NCI-H748 treated with DMSO at 0.1 percent for 48 hours (cell line): ENCODE measurements around the gene NMUR2.
A peak's percentile ranks its signal among the peaks of the same experiment; 100 is the strongest.

Experiments used
- DNase-seq: peaks from one replicate; lab custom pipeline; 2025; lab: John Stamatoyannopoulos, UW

The NMUR2 gene, protein sequence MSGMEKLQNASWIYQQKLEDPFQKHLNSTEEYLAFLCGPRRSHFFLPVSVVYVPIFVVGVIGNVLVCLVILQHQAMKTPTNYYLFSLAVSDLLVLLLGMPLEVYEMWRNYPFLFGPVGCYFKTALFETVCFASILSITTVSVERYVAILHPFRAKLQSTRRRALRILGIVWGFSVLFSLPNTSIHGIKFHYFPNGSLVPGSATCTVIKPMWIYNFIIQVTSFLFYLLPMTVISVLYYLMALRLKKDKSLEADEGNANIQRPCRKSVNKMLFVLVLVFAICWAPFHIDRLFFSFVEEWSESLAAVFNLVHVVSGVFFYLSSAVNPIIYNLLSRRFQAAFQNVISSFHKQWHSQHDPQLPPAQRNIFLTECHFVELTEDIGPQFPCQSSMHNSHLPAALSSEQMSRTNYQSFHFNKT

DNA sequence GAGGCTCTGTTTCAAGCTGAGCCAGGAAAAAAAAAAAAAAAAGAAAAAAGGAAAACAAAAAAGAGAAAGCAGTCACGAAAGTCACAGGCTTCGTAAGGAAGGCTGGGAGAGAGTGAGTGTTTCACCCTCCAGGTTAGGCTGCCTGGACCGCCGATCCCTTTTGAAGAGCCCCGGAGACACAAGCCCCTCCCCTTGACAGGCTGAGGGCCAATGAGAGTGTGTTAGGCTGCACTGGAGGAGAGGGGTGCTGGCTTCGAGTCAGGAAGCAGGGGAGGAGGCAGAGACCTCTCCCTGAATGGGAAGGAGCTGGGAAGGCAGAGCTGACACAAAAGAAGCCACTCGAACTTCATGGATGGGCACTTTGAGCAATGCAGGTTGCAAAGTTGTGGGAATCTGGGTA, at the start of gene NMUR2:
Gene NMUR2, minus strand, starts transcription at position 135 of the 400 bp plus-strand sequence. CDS start 166 bp downstream, outside the sequence.
- peak; percentile 16 for DNase-seq

DNA sequence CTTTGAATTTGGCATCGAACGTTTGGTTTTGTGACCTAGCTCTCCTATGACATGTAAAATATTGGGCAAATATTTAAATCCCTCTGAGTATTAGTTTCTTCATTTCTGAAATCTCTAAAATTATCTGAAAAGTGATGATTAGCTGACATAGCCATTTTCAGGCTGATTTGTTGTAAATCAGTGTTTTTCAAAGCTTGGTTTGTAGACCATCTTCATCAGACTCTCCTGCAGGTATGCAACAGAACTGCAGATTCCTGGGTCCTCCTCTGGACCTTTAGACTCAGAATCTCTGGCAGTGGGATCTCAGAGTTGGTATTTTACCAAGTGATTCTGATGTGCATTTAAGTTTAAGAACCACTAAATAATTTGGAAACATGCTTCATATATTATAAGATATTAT, 38.9 kb upstream of the NMUR2 start:
- DNase-seq: no peak

DNA sequence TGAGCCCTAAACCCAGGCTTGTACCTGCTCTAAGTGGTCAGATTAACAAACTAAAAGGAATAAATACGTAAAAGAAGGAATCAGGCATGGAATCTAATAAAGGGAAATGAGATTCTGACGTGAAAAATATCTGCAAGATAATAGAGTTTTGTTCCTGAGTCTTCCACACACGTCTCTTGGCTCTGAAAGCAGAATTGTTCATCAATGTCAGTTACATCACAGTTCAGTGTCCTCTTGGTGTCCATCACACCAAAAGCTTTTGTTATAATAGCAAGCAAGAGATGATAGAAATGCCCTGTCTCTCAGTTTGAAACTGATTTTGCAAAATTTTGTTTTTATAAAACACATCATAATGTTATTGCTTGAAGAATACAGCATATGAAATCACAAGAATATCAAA, 34.7 kb upstream of the NMUR2 start:
- no peak for DNase-seq

DNA sequence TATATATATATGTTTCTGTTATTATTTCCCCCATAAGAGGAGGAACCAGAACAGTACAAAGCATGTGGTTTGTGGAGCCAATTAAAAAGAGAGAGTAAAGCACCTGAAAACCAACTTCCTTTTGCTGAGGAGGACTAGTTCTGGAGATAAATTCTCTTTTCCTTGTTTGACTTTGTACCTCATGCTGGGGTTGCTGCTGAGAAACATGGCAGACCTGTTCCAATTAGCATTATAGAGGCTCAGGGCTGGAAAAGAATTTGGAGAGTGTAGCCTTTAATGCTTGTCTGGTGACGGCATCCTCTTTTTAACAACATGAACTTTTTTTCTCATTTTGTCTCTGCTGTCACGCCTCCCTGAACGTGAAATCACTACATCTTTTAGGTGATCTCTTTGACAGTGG, 32.8 kb upstream of the NMUR2 start:
- DNase-seq: no peak

GRCh38 chr5:152427721-152428120, 22.6 kb upstream of the NMUR2 start:
- DNase-seq: no peak

- DNase-seq: no peak
Observed at GRCh38 chr5:152425083-152425482, 20.0 kb upstream of the NMUR2 start.

- no peak for DNase-seq
Observed at GRCh38 chr5:152424501-152424900, 19.4 kb upstream of the NMUR2 start.

DNA sequence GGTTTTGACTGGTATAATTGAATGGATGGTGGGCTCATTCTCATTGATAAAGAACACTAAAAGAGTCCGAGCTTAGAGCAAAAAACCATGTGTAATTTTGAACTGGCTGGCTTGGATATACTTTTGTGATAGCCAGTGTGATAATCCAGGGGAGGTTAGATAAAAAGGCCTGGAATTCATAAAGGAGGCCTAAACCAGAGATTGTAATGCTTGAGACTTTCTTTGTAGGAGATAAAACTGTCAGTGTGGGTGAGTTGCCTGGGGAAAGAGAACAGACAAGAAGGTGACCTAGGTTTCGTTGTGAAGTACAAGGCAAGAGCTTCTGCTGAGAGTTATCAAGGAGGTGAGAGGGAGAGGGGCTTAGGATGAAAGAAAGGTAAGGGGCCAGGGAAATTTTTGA, 17.0 kb upstream of the NMUR2 start:
- no peak for DNase-seq

DNA sequence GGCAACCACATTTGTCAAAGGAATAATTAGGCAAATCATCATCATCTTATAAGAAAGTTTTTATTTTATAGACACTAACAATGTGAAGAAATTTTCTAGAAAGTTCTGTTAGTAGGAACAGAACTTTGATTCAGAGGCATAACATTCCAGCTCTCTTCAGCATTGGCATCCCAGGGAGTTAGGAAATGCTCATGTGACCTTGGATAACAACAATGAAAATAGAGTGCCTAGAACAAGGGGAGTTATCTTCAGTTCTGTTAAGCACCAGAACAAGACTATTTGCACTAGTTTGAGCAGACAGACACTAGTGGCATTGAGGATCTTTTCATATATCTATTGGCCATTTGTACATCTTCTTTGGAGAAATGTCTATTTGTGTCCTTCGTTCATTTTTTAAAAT, 7.0 kb upstream of the NMUR2 start:
- no peak for DNase-seq

- no peak for DNase-seq
Observed at GRCh38 chr5:152406082-152406481, 1.0 kb upstream of the NMUR2 start.

DNA sequence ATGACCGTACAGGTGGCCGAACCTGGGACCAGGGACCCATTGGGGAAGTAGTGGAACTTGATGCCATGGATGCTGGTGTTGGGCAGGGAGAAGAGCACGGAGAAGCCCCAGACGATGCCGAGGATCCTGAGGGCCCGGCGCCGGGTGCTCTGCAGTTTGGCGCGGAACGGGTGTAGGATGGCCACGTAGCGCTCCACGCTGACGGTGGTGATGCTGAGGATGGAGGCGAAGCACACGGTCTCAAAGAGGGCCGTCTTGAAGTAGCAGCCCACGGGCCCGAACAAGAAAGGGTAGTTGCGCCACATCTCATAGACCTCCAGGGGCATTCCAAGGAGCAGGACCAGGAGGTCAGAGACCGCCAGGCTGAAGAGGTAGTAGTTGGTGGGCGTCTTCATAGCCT, 585 bp downstream of the NMUR2 start:
- no peak for DNase-seq

DNA sequence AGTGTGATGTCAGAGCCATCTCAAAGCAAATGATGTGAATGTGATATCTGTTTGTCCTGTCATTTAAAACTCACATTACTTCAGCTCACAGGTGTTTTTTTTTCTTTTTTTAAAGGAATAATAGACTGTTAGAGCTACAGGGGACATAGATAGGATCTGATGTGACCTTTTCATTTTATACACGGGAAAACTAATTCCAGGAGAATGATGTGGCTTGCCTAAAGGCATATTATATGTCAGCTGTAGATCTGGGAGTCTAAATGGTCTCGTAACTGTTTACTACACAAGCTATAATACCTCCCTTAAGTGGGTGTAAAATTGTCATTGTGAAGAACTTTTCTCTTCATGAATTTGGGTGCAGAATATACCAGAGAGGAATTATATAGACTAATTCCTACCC, 2.0 kb downstream of the NMUR2 start:
- DNase-seq: no peak

GRCh38 chr5:152400846-152401245, 4.2 kb downstream of the NMUR2 start:
- no peak for DNase-seq

GRCh38 chr5:152397581-152397980, 7.5 kb downstream of the NMUR2 start:
- no peak for DNase-seq

DNA sequence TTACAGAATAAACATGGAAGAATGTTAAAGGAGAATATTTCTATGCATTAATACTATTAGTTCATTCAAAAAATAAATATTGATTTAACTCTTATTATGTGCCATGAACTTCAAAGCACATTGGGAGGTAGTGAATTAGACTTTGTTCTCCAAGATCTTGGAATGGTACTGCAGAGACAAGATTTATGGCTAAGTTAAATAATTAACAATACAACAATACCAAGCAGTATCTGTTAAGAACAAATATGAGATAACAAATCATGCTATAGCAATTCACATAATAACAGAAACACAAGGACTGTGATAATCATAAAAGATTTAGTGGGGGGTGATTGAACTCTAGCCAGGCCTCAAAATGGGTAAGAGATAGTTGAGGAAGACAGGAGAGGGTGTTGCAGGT, 11.6 kb downstream of the NMUR2 start:
- DNase-seq: no peak

- DNase-seq: no peak
Observed at GRCh38 chr5:152389208-152389849, 15.8 kb downstream of the NMUR2 start.

DNA sequence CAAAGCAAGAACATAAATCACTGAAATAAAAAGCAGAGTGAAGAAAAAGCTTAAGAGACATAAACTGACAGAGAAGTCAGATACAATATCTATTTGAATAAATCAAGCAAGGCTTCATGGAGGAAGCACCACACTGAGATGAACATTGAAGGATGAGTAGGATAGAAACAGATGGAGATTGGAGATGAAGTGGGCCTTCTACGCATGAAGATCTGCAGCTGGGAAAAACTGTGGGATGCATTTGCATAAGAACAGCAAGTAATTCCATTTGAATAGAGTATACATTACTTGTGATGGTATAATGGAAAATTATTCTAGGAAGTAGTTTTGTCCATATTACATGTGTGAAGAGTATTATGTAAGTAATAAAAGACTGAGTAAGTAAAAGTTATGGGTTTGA, 16.5 kb downstream of the NMUR2 start:
- no peak for DNase-seq

DNA sequence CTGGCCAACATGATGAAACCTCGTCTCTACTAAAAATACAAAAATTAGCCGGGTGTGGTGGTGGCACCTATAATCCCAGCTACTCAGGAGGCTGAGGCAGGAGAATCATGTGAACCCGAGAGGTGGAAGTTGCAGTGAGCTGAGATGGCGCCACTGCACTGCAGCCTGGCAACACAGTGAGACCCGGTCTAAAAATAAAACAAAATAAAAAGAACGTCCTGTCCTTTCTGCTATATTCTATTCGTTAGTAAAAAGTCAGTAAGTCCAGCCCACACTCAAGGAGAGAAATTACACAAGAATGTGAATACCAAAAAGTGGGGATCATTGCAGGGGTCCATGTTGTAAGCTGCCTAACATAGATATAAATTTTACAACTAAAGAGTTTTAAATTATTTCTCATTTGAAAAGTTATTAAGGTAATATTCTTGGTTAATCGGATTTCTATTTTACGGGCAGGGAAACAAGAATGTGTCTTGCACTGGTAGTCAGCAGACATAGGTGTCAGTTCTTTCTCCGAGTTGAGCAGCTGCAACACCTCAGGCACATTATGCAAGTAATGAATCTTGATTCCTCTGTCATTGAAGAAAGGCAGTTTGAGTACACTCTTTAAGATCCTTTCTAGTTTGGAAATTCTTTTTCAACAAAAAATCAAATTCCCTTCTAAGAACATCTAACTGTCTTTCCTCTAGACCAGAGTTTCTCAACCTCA, 24.5 kb downstream of the NMUR2 start:
- no peak for DNase-seq

DNA sequence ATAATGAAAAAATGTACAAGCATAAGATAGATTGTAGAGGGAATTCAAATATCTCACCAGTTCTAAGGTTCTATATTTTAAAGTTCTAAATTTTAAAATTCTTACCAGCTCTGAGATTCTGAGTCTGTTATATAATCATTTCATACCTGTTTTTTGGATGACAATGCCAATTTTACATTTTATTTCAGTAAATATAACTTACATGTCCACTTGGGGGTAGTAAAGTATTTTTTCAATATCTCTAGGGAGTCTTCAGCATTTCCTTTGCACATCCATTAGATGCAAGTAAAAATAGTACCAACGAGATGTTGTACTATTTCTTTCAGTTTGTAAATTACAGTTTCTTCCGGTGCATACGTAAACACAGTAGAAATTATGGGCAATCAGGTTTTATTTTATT, 25.7 kb downstream of the NMUR2 start:
- no peak for DNase-seq

DNA sequence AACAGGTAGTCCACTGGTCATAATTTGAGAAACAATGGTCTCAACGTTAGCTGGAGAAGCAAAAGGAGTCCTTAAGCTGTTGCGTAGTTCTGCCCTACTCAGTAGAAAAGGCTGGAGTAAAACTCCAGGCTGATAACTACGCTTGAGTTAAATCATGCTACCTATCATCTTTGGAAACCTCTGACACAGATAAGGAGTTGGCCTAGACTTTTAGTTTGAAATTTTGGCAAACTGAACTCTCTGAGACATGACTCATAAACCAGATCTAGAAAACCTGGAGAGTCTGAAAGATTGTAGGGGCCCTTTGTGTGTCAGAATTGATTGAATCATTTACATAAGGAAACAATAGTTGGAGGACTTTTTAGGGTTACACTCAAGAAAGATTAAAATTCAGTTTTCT, 26.3 kb downstream of the NMUR2 start:
- DNase-seq: no peak

GRCh38 chr5:152376886-152377285, 28.2 kb downstream of the NMUR2 start:
- DNase-seq: no peak

GRCh38 chr5:152374711-152375275, 30.3 kb downstream of the NMUR2 start:
- DNase-seq: no peak

- DNase-seq: no peak
Observed at GRCh38 chr5:152372875-152373274, 32.2 kb downstream of the NMUR2 start.
